ENCODE data around the gene ITGB6. TPM values are rescaled to one million over a fixed set of nuclear protein-coding genes. Genes with fewer than 3 reads are reported as not detected.
A peak's percentile ranks its signal among the peaks of the same experiment; 100 is the strongest.

Gene ITGB6
- total and polyA plus RNA-seq, 3 donors from 2014 or later, result 0.12 to 0.79 (median 0.18) TPM

- no peak overlapping the region for H3K27ac ChIP-seq
- H3K36me3 ChIP-seq (ENCODE audit: low read depth, missing control alignments), result no peaks in the 10 kb centered on the region
- H3K4me3 ChIP-seq, result no peak overlapping the region
- no peaks in the 10 kb centered on the region for H3K27me3 ChIP-seq
- TF ChIP-seq CTCF (IDR thresholded peaks at IDR 0.05) (no peak), POLR2A (IDR thresholded peaks at IDR 0.05) (no peak)
- intact Hi-C loops (cut with DNase I; ENCODE audit: low total_unique reads), result no loop called here
- no peak for DNase-seq
- 90 to 92% methylated on average over 11 of the region's 11 CpGs for WGBS, 2 donors
- H3K4me1 ChIP-seq, result peaks cover 4% of the 10 kb centered on the region
- no peaks in the 10 kb centered on the region for H3K9me3 ChIP-seq
Measured at GRCh38 chr2:160208655-160209515, 8.8 kb upstream of the ITGB6 start.

GRCh38 chr2:160207804-160208654, 8.0 kb upstream of the ITGB6 start:
- TF ChIP-seq POLR2A (IDR thresholded peaks at IDR 0.05) (no peak), CTCF (IDR thresholded peaks at IDR 0.05) (no peak)
- Histone ChIP-seq H3K36me3 (ENCODE audit: low read depth, missing control alignments) (no peaks in the 10 kb centered on the region), H3K27me3 (no peaks in the 10 kb centered on the region), H3K4me1 (peaks cover 4% of the 10 kb centered on the region), H3K9me3 (no peaks in the 10 kb centered on the region), H3K27ac (no peak overlapping the region), H3K4me3 (no peak overlapping the region)
- 72 to 76% methylated on average over 10 to 12 of the region's 12 CpGs for WGBS, 2 donors
- intact Hi-C loops (cut with DNase I; ENCODE audit: low total_unique reads), result no loop called here
- DNase-seq, result peak; percentile 24

GRCh38 chr2:160207271-160207670, 7.2 kb upstream of the ITGB6 start:
- no peak for DNase-seq
- Histone ChIP-seq H3K4me1 (peaks cover 4% of the 10 kb centered on the region), H3K9me3 (no peaks in the 10 kb centered on the region), H3K4me3 (no peak overlapping the region), H3K27ac (no peak overlapping the region), H3K36me3 (ENCODE audit: low read depth, missing control alignments) (no peaks in the 10 kb centered on the region), H3K27me3 (no peaks in the 10 kb centered on the region)
- intact Hi-C loops (cut with DNase I; ENCODE audit: low total_unique reads), result no loop called here
- TF ChIP-seq POLR2A (IDR thresholded peaks at IDR 0.05) (no peak), CTCF (IDR thresholded peaks at IDR 0.05) (no peak)
- 85 to 90% methylated on average over 4 of the region's 4 CpGs for WGBS, 2 donors

- 83 to 87% methylated on average over 4 of the region's 4 CpGs for WGBS, 2 donors
Measured at GRCh38 chr2:160206436-160206835, 6.4 kb upstream of the ITGB6 start.

More at GRCh38 chr2:160206436-160206835, 6.4 kb upstream of the ITGB6 start:
- peaks cover 4% of the 10 kb centered on the region for H3K4me1 ChIP-seq
- H3K9me3 ChIP-seq, result no peaks in the 10 kb centered on the region
- no peak for TF ChIP-seq POLR2A (IDR thresholded peaks at IDR 0.05)
- TF ChIP-seq CTCF (IDR thresholded peaks at IDR 0.05), result no peak
- no peaks in the 10 kb centered on the region for H3K27me3 ChIP-seq
- intact Hi-C loops (cut with DNase I; ENCODE audit: low total_unique reads), result no loop called here
- no peaks in the 10 kb centered on the region for H3K36me3 ChIP-seq (ENCODE audit: low read depth, missing control alignments)
- H3K4me3 ChIP-seq, result no peak overlapping the region
- H3K27ac ChIP-seq, result no peak overlapping the region
- no peak for DNase-seq

Measured in testis (tissue), 3 donors.